OCI-LY1 (cell line): ENCODE data around the gene TNFRSF21.

Source experiments
- H2AFZ ChIP-seq: fragments of 200-600 bp; sonication (generic), shearing (Covaris generic); 2 replicates; pipeline ENCODE4 v1.6.0; 2014; ENCODE audit warnings: antibody characterized with exemption, mild to moderate bottlenecking, low read length
- H3F3A ChIP-seq: fragments of 200-600 bp; sonication (generic), shearing (Covaris generic); 2 replicates; pipeline ENCODE4 v1.6.0; 2014; ENCODE audit warnings: mild to moderate bottlenecking, antibody characterized with exemption, low read length, moderate library complexity; ENCODE audit not compliant: insufficient read depth
- H3K27ac ChIP-seq: fragments of 200-600 bp; sonication (generic); 2 replicates; pipeline ENCODE4 v1.5.1; 2014; ENCODE audit warnings: low read length, mixed run types, mild to moderate bottlenecking, low read depth; ENCODE audit not compliant: poor library complexity, severe bottlenecking
- H3K27me3 ChIP-seq: fragments of 200-600 bp; sonication (generic); 2 replicates; pipeline ENCODE4 v1.6.0; 2014; ENCODE audit warnings: antibody characterized with exemption, mild to moderate bottlenecking, low read length, moderate library complexity; ENCODE audit not compliant: insufficient read depth
- H3K36me3 ChIP-seq: fragments of 200-600 bp; sonication (generic); 2 replicates; pipeline ENCODE4 v1.6.1; 2014; ENCODE audit warnings: mild to moderate bottlenecking, antibody characterized with exemption, low read length, moderate library complexity, mixed read lengths; ENCODE audit not compliant: insufficient read depth
- H3K4me1 ChIP-seq: fragments of 200-600 bp; sonication (generic); 2 replicates; pipeline ENCODE4 v1.5.1; 2014; ENCODE audit warnings: mild to moderate bottlenecking, low read length, moderate library complexity; ENCODE audit not compliant: insufficient read depth, severe bottlenecking
- H3K4me2 ChIP-seq: fragments of 200-600 bp; sonication (generic), shearing (Covaris generic); 2 replicates; pipeline ENCODE4 v1.6.1; 2014; ENCODE audit warnings: low read length
- H3K4me3 ChIP-seq: fragments of 200-600 bp; sonication (generic); 2 replicates; pipeline ENCODE4 v1.5.1; 2014; ENCODE audit warnings: low read length, low read depth, mild to moderate bottlenecking, mixed read lengths; ENCODE audit not compliant: poor library complexity, severe bottlenecking
- H3K79me2 ChIP-seq: fragments of 200-600 bp; shearing (Covaris generic); 2 replicates; pipeline ENCODE4 v1.6.1; 2016; ENCODE audit warnings: mixed run types, low read length, mixed read lengths; ENCODE audit not compliant: insufficient read depth
- H3K9ac ChIP-seq: fragments of 200-600 bp; sonication (generic), shearing (Covaris generic); 2 replicates; pipeline ENCODE4 v1.6.1; 2014; ENCODE audit warnings: mild to moderate bottlenecking, low read length, mixed read lengths
- H3K9me2 ChIP-seq: fragments of 200-600 bp; sonication (generic), shearing (Covaris generic); 2 replicates; pipeline ENCODE4 v1.6.1; 2014; ENCODE audit warnings: low read depth, mild to moderate bottlenecking, low read length, mixed read lengths
- H3K9me3 ChIP-seq: fragments of 200-600 bp; shearing (Covaris generic); 2 replicates; pipeline ENCODE4 v1.6.1; 2014; ENCODE audit warnings: low read length, mixed read lengths
- H4K20me1 ChIP-seq: fragments of 200-600 bp; sonication (generic), shearing (Covaris generic); 2 replicates; pipeline ENCODE4 v1.6.0; 2016; ENCODE audit warnings: mild to moderate bottlenecking, low read length; ENCODE audit not compliant: insufficient read depth
- CTCF ChIP-seq: fragments of 200-600 bp; sonication (generic), shearing (Covaris generic); IDR thresholded peaks from 2 replicates; pipeline ENCODE4 v1.5.1; 2017; ENCODE audit warnings: mild to moderate bottlenecking, antibody characterized with exemption, low read length, moderate library complexity, mixed read lengths
- EZH2 ChIP-seq: fragments of 200-600 bp; sonication (generic), shearing (Covaris generic); IDR thresholded peaks from 2 replicates; pipeline ENCODE4 v1.8.0; 2017; ENCODE audit warnings: borderline replicate concordance, mixed run types, mild to moderate bottlenecking, antibody characterized with exemption, low read length, moderate library complexity, mixed read lengths

The TNFRSF21 gene

DNA sequence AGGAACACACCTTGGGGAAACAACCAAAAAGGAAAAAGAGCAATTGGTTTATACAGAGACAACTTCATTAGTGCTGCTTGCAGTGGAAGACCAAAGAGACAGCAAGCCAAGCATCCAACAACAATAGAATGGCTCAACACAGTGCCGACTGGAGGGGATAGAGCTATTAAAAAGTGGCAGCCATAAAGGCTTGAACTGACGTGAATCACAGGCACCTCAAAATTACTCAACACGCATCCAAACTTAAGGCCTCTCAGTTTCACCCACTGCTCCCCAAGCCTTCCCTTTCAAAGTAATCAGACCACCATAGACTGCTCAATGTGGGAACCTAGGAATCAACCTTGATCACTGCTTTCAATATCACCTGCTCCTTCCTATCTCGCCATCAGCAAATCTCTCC lies 9.7 kb downstream of the TNFRSF21 start:
- Histone ChIP-seq H3K27ac (no peak overlapping the region), H3K9me2 (no peaks in the 10 kb centered on the region), H3K4me3 (no peak overlapping the region), H3F3A (no peaks in the 10 kb centered on the region), H3K9ac (no peak overlapping the region), H3K79me2 (no peaks in the 10 kb centered on the region), H3K27me3 (no peaks in the 10 kb centered on the region), H2AFZ (no peak overlapping the region), H3K36me3 (no peaks in the 10 kb centered on the region), H4K20me1 (no peaks in the 10 kb centered on the region), H3K4me1 (no peaks in the 10 kb centered on the region), H3K9me3 (no peaks in the 10 kb centered on the region), H3K4me2 (no peak overlapping the region)
- no peak for TF ChIP-seq CTCF
- no peak for TF ChIP-seq EZH2

DNA sequence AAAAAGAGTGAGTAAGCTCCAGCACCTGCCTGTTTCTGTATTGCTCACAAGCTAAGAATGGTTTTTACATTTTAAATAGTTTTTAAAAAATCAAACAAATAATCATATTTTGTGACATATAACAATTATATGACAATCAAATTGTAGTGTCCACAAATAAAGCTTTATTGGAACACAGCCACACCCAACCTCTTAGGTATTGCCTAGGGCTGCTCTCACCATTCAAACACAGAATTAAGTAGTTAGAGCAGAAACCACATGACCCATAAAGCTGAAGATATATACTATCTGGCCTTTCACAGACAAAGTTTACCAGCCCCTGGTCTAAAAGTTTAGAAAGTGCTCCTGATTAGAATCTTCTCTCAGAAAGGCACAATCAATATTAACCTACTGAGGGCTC lies 11.2 kb downstream of the TNFRSF21 start:
- Histone ChIP-seq H3K4me1 (no peaks in the 10 kb centered on the region), H3K79me2 (no peaks in the 10 kb centered on the region), H3K27me3 (no peaks in the 10 kb centered on the region), H3F3A (no peaks in the 10 kb centered on the region), H3K9ac (no peak overlapping the region), H3K4me3 (no peak overlapping the region), H3K27ac (no peak overlapping the region), H3K36me3 (no peaks in the 10 kb centered on the region), H3K9me2 (no peaks in the 10 kb centered on the region), H3K4me2 (no peak overlapping the region), H4K20me1 (no peaks in the 10 kb centered on the region), H3K9me3 (no peaks in the 10 kb centered on the region), H2AFZ (no peak overlapping the region)
- TF ChIP-seq EZH2 (no peak), CTCF (no peak)

DNA sequence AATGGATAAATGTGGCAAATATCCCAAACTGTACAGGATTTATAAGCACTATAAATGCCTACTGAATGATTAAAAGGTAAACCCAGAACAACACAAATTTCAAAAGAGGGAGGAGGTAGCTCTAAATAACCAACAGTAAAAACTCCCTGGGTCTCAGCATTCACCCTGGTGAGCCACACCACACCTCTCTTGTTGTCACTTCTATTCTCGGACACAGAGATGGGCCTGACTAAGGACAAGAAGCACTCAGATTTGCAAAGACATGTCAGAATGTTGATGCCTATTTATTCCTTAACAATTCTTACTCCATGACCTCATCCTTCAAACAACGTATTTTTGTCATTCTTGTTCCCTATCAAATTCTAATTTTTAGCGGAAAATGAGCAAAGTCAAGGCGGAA lies 14.7 kb downstream of the TNFRSF21 start:
- TF ChIP-seq CTCF (no peak), EZH2 (no peak)
- no peak overlapping the region for H2AFZ ChIP-seq
- H3K27me3 ChIP-seq, result no peaks in the 10 kb centered on the region
- H3K27ac ChIP-seq, result no peak overlapping the region
- no peaks in the 10 kb centered on the region for H3K9me2 ChIP-seq
- no peaks in the 10 kb centered on the region for H3K79me2 ChIP-seq
- no peak overlapping the region for H3K4me3 ChIP-seq
- no peak overlapping the region for H3K9ac ChIP-seq
- no peaks in the 10 kb centered on the region for H3K4me1 ChIP-seq
- no peaks in the 10 kb centered on the region for H3K36me3 ChIP-seq
- no peak overlapping the region for H3K4me2 ChIP-seq
- no peaks in the 10 kb centered on the region for H3F3A ChIP-seq
- H4K20me1 ChIP-seq, result no peaks in the 10 kb centered on the region
- H3K9me3 ChIP-seq, result no peaks in the 10 kb centered on the region
